Measurements from ENCODE around the gene ESRRA. TPM values are rescaled to one million over a fixed set of nuclear protein-coding genes. Genes with fewer than 3 reads are reported as not detected.

Gene ESRRA
- polyA plus RNA-seq, 1 donor from 2014 or later, result 29.0 TPM

GRCh38 chr11:64312947-64313346, 7.6 kb downstream of the ESRRA start:
- Histone ChIP-seq H3F3A (ENCODE audit: insufficient read depth, low read length, poor library complexity, severe bottlenecking) (no peaks in the 10 kb centered on the region), H3K27me3 (ENCODE audit: insufficient read depth, low read depth, low read length) (no peaks in the 10 kb centered on the region), H3K27ac (ENCODE audit: low read length) (no peak overlapping the region), H3K9ac (ENCODE audit: low read length) (no peak overlapping the region), H3K36me3 (ENCODE audit: insufficient read depth, low read length) (no peaks in the 10 kb centered on the region), H2AFZ (ENCODE audit: low read depth, low read length) (no peak overlapping the region), H3K4me2 (ENCODE audit: low read length) (no peak overlapping the region), H3K79me2 (replicated peaks; ENCODE audit: insufficient read depth, low read length) (no peaks in the 10 kb centered on the region), H3K4me3 (ENCODE audit: low read length) (no peak overlapping the region), H3K9me2 (ENCODE audit: insufficient read depth, low read length) (no peaks in the 10 kb centered on the region), H4K20me1 (ENCODE audit: insufficient read depth) (no peaks in the 10 kb centered on the region), H3K9me3 (ENCODE audit: low read length) (no peaks in the 10 kb centered on the region)
- TF ChIP-seq MXI1 (conservative IDR thresholded peaks at IDR 0.05; ENCODE audit: poor library complexity, severe bottlenecking) (no peak), TAF1 (IDR thresholded peaks at IDR 0.05; ENCODE audit: low read depth) (no peak), RAD21 (conservative IDR thresholded peaks at IDR 0.05) (no peak), EZH2 (IDR thresholded peaks at IDR 0.05; ENCODE audit: borderline replicate concordance, insufficient read depth, low read length, poor library complexity, severe bottlenecking) (no peak), SMC3 (conservative IDR thresholded peaks at IDR 0.05; ENCODE audit: poor library complexity) (no peak), EP300 (conservative IDR thresholded peaks at IDR 0.05; ENCODE audit: poor library complexity, severe bottlenecking) (no peak), POLR2AphosphoS5 (IDR thresholded peaks at IDR 0.05) (no peak), REST (IDR thresholded peaks at IDR 0.05; ENCODE audit: borderline replicate concordance) (no peak)
- TF ChIP-seq, protein P1, sequence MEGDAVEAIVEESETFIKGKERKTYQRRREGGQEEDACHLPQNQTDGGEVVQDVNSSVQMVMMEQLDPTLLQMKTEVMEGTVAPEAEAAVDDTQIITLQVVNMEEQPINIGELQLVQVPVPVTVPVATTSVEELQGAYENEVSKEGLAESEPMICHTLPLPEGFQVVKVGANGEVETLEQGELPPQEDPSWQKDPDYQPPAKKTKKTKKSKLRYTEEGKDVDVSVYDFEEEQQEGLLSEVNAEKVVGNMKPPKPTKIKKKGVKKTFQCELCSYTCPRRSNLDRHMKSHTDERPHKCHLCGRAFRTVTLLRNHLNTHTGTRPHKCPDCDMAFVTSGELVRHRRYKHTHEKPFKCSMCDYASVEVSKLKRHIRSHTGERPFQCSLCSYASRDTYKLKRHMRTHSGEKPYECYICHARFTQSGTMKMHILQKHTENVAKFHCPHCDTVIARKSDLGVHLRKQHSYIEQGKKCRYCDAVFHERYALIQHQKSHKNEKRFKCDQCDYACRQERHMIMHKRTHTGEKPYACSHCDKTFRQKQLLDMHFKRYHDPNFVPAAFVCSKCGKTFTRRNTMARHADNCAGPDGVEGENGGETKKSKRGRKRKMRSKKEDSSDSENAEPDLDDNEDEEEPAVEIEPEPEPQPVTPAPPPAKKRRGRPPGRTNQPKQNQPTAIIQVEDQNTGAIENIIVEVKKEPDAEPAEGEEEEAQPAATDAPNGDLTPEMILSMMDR (IDR thresholded peaks at IDR 0.05; ENCODE audit: poor library complexity, severe bottlenecking), result no peak

- no peak overlapping the region for H3K9ac ChIP-seq (ENCODE audit: low read length)
- no peak overlapping the region for H2AFZ ChIP-seq (ENCODE audit: low read depth, low read length)
- H3K79me2 ChIP-seq (replicated peaks; ENCODE audit: insufficient read depth, low read length), result peaks cover 5% of the 10 kb centered on the region
- H3F3A ChIP-seq (ENCODE audit: insufficient read depth, low read length, poor library complexity, severe bottlenecking), result no peaks in the 10 kb centered on the region
- no peaks in the 10 kb centered on the region for H4K20me1 ChIP-seq (ENCODE audit: insufficient read depth)
- no peaks in the 10 kb centered on the region for H3K27me3 ChIP-seq (ENCODE audit: insufficient read depth, low read depth, low read length)
- H3K9me3 ChIP-seq (ENCODE audit: low read length), result no peaks in the 10 kb centered on the region
- no peak overlapping the region for H3K4me2 ChIP-seq (ENCODE audit: low read length)
- no peaks in the 10 kb centered on the region for H3K9me2 ChIP-seq (ENCODE audit: insufficient read depth, low read length)
- H3K36me3 ChIP-seq (ENCODE audit: insufficient read depth, low read length), result no peaks in the 10 kb centered on the region
- TF ChIP-seq MXI1 (conservative IDR thresholded peaks at IDR 0.05; ENCODE audit: poor library complexity, severe bottlenecking), result no peak
- no peak for TF ChIP-seq REST (IDR thresholded peaks at IDR 0.05; ENCODE audit: borderline replicate concordance)
- TF ChIP-seq EP300 (conservative IDR thresholded peaks at IDR 0.05; ENCODE audit: poor library complexity, severe bottlenecking), result no peak
- TF ChIP-seq, protein P1 (IDR thresholded peaks at IDR 0.05; ENCODE audit: poor library complexity, severe bottlenecking), result no peak
- no peak for TF ChIP-seq RAD21 (conservative IDR thresholded peaks at IDR 0.05)
- TF ChIP-seq POLR2AphosphoS5 (IDR thresholded peaks at IDR 0.05), result no peak
- no peak for TF ChIP-seq EZH2 (IDR thresholded peaks at IDR 0.05; ENCODE audit: borderline replicate concordance, insufficient read depth, low read length, poor library complexity, severe bottlenecking)
- no peak overlapping the region for H3K4me3 ChIP-seq (ENCODE audit: low read length)
- H3K27ac ChIP-seq (ENCODE audit: low read length), result no peak overlapping the region
Observed at GRCh38 chr11:64313491-64314145, 8.3 kb downstream of the ESRRA start.
